ENCODE data around the gene LRMDA.

GRCh38 chr10:76328348-76328747 is 896.9 kb downstream of the LRMDA start:
- TF ChIP-seq ZBTB2 (CRISPR knock-in tag; IDR thresholded peaks at IDR 0.05; ENCODE audit: low read depth) (no peak), CTCF (CRISPR knock-in tag; IDR thresholded peaks at IDR 0.05) (no peak), ZNF570 (CRISPR knock-in tag; IDR thresholded peaks at IDR 0.05; ENCODE audit: borderline replicate concordance) (no peak), MYNN (CRISPR knock-in tag; IDR thresholded peaks at IDR 0.05; ENCODE audit: low read depth) (no peak), MAFK (conservative IDR thresholded peaks at IDR 0.05 in 1 of 2, IDR thresholded peaks at IDR 0.05 in 1 of 2; ENCODE audit: low read length in 2 of 2) (no peak), CHD4 (IDR thresholded peaks at IDR 0.05; ENCODE audit: borderline replicate concordance, low read length) (no peak), ZZZ3 (CRISPR knock-in tag; IDR thresholded peaks at IDR 0.05; ENCODE audit: borderline replicate concordance) (no peak), POLR2A (IDR thresholded peaks at IDR 0.05; ENCODE audit: insufficient read depth in 1 of 2, low read depth in 2 of 2, low read length in 2 of 2) (no peak)

All from HepG2 (cell line).